GM12891 (cell line): Measurements from ENCODE around the gene MOCS3.

Experiments
- DNase-seq: peaks from one replicate; pipeline ENCODE4 v3.0.0; 2011; ENCODE audit warnings: low spot score; ENCODE audit not compliant: insufficient read length
- FAIRE-seq: peaks from 2 replicates; lab custom pipeline; 2011; peaks lifted over from hg19 to GRCh38; lab: Jason Lieb, UNC
- PAX5 ChIP-seq: IDR thresholded peaks from 2 replicates; pipeline ENCODE4 v1.6.1; 2011; ENCODE audit warnings: low read length, moderate library complexity, mild to moderate bottlenecking; ENCODE audit not compliant: insufficient read depth, severe bottlenecking
- POLR2A ChIP-seq: IDR thresholded peaks from 2 replicates; pipeline ENCODE4 v1.6.1; 2011; ENCODE audit warnings: low read depth, low read length, control low read depth
- POLR2AphosphoS5 ChIP-seq: IDR thresholded peaks from 2 replicates; pipeline ENCODE4 v1.6.1; 2011; ENCODE audit warnings: low read depth, low read length, control low read depth
- POU2F2 ChIP-seq: IDR thresholded peaks from 2 replicates; pipeline ENCODE4 v1.6.1; 2011; ENCODE audit warnings: low read depth, mild to moderate bottlenecking, control low read depth, low read length, moderate library complexity
- SPI1 ChIP-seq: IDR thresholded peaks from 2 replicates; pipeline ENCODE4 v1.6.1; 2011; ENCODE audit warnings: low read depth, low read length, control low read depth
- TAF1 ChIP-seq: IDR thresholded peaks from 2 replicates; pipeline ENCODE4 v1.6.1; 2011; ENCODE audit warnings: low read depth, low read length, control low read depth

MOCS3 gene

DNA sequence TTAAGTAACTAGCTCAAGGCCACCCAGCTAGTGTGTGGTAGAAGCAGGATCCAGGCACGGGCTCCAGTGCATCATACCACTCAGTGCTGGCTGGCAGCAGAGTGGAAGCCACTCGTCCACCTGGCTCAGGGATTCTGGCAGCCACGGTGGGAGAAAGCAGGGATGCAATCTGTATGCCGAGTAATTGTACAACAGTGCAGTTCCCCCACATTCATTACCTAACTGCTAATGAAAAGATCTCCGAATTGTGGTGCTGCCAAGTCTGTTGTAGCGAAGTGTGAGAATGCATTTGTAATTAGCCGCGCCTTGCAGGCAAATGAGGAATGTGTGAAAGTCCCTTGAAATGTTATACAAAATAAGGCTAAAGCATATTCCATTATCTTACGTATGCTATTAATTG, 35.3 kb downstream of the MOCS3 start:
- TF ChIP-seq POU2F2 (no peak), SPI1 (no peak), POLR2A (no peak), TAF1 (no peak), PAX5 (no peak), POLR2AphosphoS5 (no peak)
- no peak for FAIRE-seq
- no peak for DNase-seq

DNA sequence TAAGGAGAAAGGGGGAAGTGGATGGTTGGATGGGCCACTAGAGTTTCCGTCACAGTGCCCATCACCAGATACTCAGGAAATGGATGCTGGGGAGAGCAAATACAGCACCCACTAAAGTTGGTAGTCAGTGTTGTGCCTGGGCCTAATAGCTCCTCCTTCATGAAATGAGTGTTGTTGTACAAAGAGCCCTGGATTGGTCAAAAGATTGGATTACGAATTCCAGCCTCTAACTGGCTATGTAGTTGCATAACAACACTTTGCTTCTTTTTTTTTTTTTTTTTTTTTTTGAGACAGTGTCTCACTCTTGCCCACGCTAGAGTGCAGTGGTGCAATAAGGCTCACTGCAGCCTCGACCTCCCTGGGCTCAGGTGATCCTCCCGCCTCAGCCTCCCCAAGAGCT, 36.9 kb downstream of the MOCS3 start:
- TF ChIP-seq POU2F2, result no peak
- TF ChIP-seq SPI1, result no peak
- no peak for TF ChIP-seq POLR2AphosphoS5
- TF ChIP-seq POLR2A, result no peak
- no peak for TF ChIP-seq TAF1
- TF ChIP-seq PAX5, result no peak
- no peak for FAIRE-seq

DNA sequence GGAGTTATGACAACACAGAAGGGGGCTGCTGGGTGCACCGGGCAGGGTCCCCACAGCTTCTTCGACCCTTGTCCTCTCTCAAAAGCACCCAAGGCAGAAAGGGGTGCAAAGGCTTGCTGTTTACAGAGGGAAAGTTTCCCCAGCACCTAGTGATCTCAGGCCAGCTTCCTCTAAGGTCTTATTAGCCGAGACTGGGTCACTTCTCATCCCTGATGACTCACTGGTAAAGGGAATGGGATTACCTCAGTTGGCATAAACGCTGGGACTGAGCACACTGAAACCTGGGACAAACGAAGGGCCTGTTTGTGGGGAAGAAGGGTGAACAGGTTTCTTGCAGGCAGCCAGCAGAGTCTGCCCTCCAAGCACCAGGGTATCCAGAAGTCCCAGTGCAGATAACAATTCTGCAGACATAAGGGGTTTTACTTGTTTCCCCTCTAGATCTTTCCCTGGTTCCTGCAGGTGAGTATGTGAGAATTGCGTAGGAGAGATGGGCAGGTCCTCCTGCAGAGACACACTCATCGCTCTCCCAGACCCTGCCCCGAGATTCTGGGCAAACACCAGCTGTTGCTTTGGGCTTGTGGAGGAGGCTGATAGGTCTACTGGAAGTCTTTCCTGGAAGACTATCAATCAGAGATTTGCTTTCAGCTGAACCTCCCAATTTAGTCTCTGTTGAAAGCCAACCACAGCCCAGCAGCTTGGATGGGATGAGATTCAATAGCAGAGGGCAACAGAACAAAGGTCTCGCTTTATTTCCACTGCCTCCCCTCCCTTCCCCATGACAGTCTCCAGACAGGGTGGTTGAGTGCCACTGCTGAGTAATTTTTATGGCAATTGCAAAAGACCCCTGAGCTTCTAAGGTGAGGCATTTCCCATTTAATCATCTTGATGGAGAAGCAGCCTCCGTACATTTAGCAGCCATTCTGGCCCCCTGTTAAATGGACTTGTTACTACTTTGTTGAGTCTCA, 38.6 kb downstream of the MOCS3 start:
- no peak for FAIRE-seq
- TF ChIP-seq SPI1 (no peak), TAF1 (no peak), POU2F2 (no peak), POLR2AphosphoS5 (no peak), PAX5 (no peak), POLR2A (no peak)
- no peak for DNase-seq

More for the DNA sequence above, 36.9 kb downstream of the MOCS3 start:
- DNase-seq, result no peak

- no peak for FAIRE-seq
- no peak for DNase-seq
- TF ChIP-seq SPI1 (no peak), TAF1 (no peak), POU2F2 (no peak), PAX5 (no peak), POLR2AphosphoS5 (no peak), POLR2A (no peak)
These were observed 40.7 kb downstream of the MOCS3 start for GRCh38 chr20:50999355-50999754.

GRCh38 chr20:51001430-51002265, 43.0 kb downstream of the MOCS3 start:
- TF ChIP-seq POLR2A, result no peak
- TF ChIP-seq POU2F2, result no peak
- no peak for TF ChIP-seq PAX5
- no peak for TF ChIP-seq POLR2AphosphoS5
- TF ChIP-seq TAF1, result no peak
- no peak for TF ChIP-seq SPI1
- no peak for FAIRE-seq
- no peak for DNase-seq

- TF ChIP-seq SPI1 (no peak), TAF1 (no peak), PAX5 (no peak), POU2F2 (no peak), POLR2A (no peak), POLR2AphosphoS5 (no peak)
- DNase-seq (no peak), FAIRE-seq (no peak)
These were observed 44.0 kb downstream of the MOCS3 start for GRCh38 chr20:51002633-51003032.

GRCh38 chr20:51003753-51004152, 45.1 kb downstream of the MOCS3 start:
- FAIRE-seq (no peak), DNase-seq (no peak)
- TF ChIP-seq POLR2AphosphoS5 (no peak), POLR2A (no peak)

- FAIRE-seq (no peak), DNase-seq (no peak)
- TF ChIP-seq PAX5, result no peak
- TF ChIP-seq POLR2A, result no peak
- no peak for TF ChIP-seq POLR2AphosphoS5
- TF ChIP-seq TAF1, result no peak
- no peak for TF ChIP-seq POU2F2
- no peak for TF ChIP-seq SPI1
These were observed 45.7 kb downstream of the MOCS3 start for GRCh38 chr20:51004305-51004727.

DNA sequence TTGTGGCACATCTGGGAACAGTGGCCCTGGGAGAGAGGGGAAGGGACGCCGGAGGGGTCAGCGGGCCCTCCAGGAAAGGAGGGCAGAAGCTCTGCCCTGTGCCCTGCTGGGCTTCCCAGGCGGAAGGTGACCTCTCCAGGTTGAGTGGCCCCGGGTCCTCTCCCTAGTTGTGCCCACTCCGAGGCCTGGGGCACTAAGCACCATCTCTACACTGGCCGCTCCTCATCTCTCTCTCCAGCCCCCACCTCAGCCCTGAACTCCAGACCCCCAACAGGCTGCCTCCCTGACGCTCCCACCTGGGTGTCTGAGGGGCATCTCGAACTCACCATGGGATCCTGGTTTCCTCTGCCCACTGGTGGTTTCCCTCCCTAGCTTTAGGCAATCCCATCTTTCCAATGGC, 46.2 kb downstream of the MOCS3 start:
- FAIRE-seq, result no peak
- no peak for DNase-seq
- TF ChIP-seq SPI1, result no peak
- TF ChIP-seq PAX5, result no peak
- no peak for TF ChIP-seq POU2F2
- no peak for TF ChIP-seq POLR2A
- TF ChIP-seq POLR2AphosphoS5, result no peak
- no peak for TF ChIP-seq TAF1
